GM13977 (cell line): ENCODE measurements around the gene UQCC2.

Source experiments
- DNase-seq: peaks from one replicate; pipeline ENCODE4 v3.0.0; 2012; ENCODE audit warnings: low spot score
- CTCF ChIP-seq: IDR thresholded peaks from 2 replicates; pipeline ENCODE4 v1.5.1; 2012; ENCODE audit warnings: mild to moderate bottlenecking, control low read depth; ENCODE audit not compliant: insufficient read depth; ENCODE audit errors: extremely low read depth, missing control alignments
- in situ Hi-C: fragments of 300-500 bp; cut with MboI; formaldehyde crosslinking; loops from one replicate; pipeline ENCODE4 v1.12.0; 2022; ENCODE audit warnings: low sequenced_read_pairs, low pct_unique_long_range_greater_than_20kb, mixed read lengths, inconsistent platforms; ENCODE audit not compliant: unreplicated experiment

The UQCC2 gene

GRCh38 chr6:33652002-33652401, 59.5 kb downstream of the UQCC2 start:
- no peak for DNase-seq
- in situ Hi-C loops, result no loop called here
- no peak for TF ChIP-seq CTCF

GRCh38 chr6:33651403-33651802, 60.1 kb downstream of the UQCC2 start:
- DNase-seq, result no peak
- TF ChIP-seq CTCF, result no peak
- in situ Hi-C loops, result no loop called here
